ENCODE results near the gene CAMK1. TPM values are rescaled to one million over a fixed set of nuclear protein-coding genes. Genes with fewer than 3 reads are reported as not detected.

The CAMK1 gene
- total RNA-seq, 1 experiment from 2014 or later, result 19.7 TPM

Other genes starting within 250 kb of the CAMK1 start
- gene LHFPL4, start 216.1 kb downstream of the CAMK1 start, total RNA-seq (2021; ENCODE audit: unreplicated experiment), result not detected
- gene MTMR14, start 120.4 kb downstream of the CAMK1 start, total RNA-seq (2021; ENCODE audit: unreplicated experiment), result 31.1 TPM
- gene CPNE9, start 66.1 kb downstream of the CAMK1 start, total RNA-seq (2021; ENCODE audit: unreplicated experiment), result 0.98 TPM
- 23.6 TPM for gene BRPF1, start 38.2 kb downstream of the CAMK1 start, total RNA-seq (2021; ENCODE audit: unreplicated experiment)
- gene OGG1, start 20.0 kb downstream of the CAMK1 start, total RNA-seq (2021; ENCODE audit: unreplicated experiment), result 16.3 TPM
- 72.0 TPM for gene TADA3, start 22.5 kb upstream of the CAMK1 start, total RNA-seq (2021; ENCODE audit: unreplicated experiment)
- gene ARPC4, start 23.1 kb upstream of the CAMK1 start, total RNA-seq (2021; ENCODE audit: unreplicated experiment), result 110 TPM
- gene TTLL3, start 40.3 kb upstream of the CAMK1 start, total RNA-seq (2021; ENCODE audit: unreplicated experiment), result 40.3 TPM
- 58.0 TPM for gene RPUSD3, start 74.1 kb upstream of the CAMK1 start, total RNA-seq (2021; ENCODE audit: unreplicated experiment)
- gene CIDEC, start 110.3 kb upstream of the CAMK1 start, total RNA-seq (2021; ENCODE audit: unreplicated experiment), result not detected
- 33.4 TPM for gene JAGN1, start 120.7 kb upstream of the CAMK1 start, total RNA-seq (2021; ENCODE audit: unreplicated experiment)
- 14.3 TPM for gene IL17RE, start 132.9 kb upstream of the CAMK1 start, total RNA-seq (2021; ENCODE audit: unreplicated experiment)
- gene IL17RC, start 147.2 kb upstream of the CAMK1 start, total RNA-seq (2021; ENCODE audit: unreplicated experiment), result 17.6 TPM
- gene CRELD1, start 163.9 kb upstream of the CAMK1 start, total RNA-seq (2021; ENCODE audit: unreplicated experiment), result 18.7 TPM
- gene PRRT3, start 182.5 kb upstream of the CAMK1 start, total RNA-seq (2021; ENCODE audit: unreplicated experiment), result 0.96 TPM
- gene EMC3, start 216.9 kb upstream of the CAMK1 start, total RNA-seq (2021; ENCODE audit: unreplicated experiment), result 12.4 TPM